OCI-LY3 (cell line): ENCODE results near the gene CGB2.

Experiments used
- EZH2phosphoT487 ChIP-seq: fragments of 200-600 bp; shearing (Covaris generic); IDR thresholded peaks from 2 replicates; pipeline ENCODE4 v1.6.1; 2018; ENCODE audit warnings: antibody characterized with exemption, mixed run types, low read depth
- TF ChIP-seq, protein P1 (sequence below): fragments of 200-600, 300-600 bp; sonication (generic); IDR thresholded peaks from 2 replicates; pipeline ENCODE4 v1.5.1; 2014; ENCODE audit warnings: antibody characterized with exemption, low read length, low read depth

DNA sequence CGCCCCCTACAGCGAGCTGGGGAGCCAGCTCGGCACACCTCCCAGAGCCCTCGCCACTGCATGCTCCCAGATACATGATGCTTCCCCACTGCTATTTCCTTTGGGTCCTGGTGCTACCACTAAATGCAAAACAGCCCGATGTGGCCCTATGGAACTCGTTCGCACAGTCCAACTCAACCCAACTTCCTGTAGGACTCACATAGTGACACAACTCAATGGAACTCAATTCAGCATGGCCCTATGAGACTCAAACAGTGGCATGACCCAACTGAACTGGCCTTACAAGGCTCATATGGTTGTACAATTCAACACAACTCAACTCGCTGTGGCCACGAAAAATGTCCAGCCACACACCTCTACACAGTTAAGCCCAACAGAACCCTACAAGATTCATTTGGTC, 37.3 kb downstream of the CGB2 start:
- TF ChIP-seq, protein P1, sequence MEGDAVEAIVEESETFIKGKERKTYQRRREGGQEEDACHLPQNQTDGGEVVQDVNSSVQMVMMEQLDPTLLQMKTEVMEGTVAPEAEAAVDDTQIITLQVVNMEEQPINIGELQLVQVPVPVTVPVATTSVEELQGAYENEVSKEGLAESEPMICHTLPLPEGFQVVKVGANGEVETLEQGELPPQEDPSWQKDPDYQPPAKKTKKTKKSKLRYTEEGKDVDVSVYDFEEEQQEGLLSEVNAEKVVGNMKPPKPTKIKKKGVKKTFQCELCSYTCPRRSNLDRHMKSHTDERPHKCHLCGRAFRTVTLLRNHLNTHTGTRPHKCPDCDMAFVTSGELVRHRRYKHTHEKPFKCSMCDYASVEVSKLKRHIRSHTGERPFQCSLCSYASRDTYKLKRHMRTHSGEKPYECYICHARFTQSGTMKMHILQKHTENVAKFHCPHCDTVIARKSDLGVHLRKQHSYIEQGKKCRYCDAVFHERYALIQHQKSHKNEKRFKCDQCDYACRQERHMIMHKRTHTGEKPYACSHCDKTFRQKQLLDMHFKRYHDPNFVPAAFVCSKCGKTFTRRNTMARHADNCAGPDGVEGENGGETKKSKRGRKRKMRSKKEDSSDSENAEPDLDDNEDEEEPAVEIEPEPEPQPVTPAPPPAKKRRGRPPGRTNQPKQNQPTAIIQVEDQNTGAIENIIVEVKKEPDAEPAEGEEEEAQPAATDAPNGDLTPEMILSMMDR = no peak
- no peak for TF ChIP-seq EZH2phosphoT487
